22Rv1 (cell line): ENCODE measurements around the gene LEFTY2.

Experiments used
- CTCF ChIP-seq: fragments of 450-650 bp; IDR thresholded peaks from 2 replicates; pipeline ENCODE4 v1.5.1; 2017; ENCODE audit warnings: mild to moderate bottlenecking
- ZFX ChIP-seq: fragments of 450-650 bp; IDR thresholded peaks from 2 replicates; pipeline ENCODE4 v1.6.1; 2017; ENCODE audit warnings: antibody characterized with exemption, borderline replicate concordance

- TF ChIP-seq CTCF (peak; percentile 100), ZFX (no peak)
Measured at GRCh38 chr1:225911191-225912130, 29.6 kb downstream of the LEFTY2 start.
